ENCODE data around the gene IL17C. TPM values are rescaled to one million over a fixed set of nuclear protein-coding genes. Genes with fewer than 3 reads are reported as not detected.

IL17C gene
- total and polyA plus RNA-seq, 2 donors (not counting 3 experiments of a cell fraction or from before 2014, with no cell fraction given), result 0.17 TPM; not detected in 1

- TF ChIP-seq POLR2AphosphoS5 (IDR thresholded peaks at IDR 0.05; ENCODE audit: insufficient read depth, low read depth, low read length) (no peak), JUN (IDR thresholded peaks at IDR 0.05; ENCODE audit: borderline replicate concordance, insufficient read depth, insufficient read length, low read depth) (no peak), MYC (IDR thresholded peaks at IDR 0.05; ENCODE audit: low read depth, low read length) (no peak), FOS (IDR thresholded peaks at IDR 0.05; ENCODE audit: borderline replicate concordance, insufficient read depth, low read length) (no peak), POLR2A (IDR thresholded peaks at IDR 0.05; ENCODE audit: low read depth, low read length) (no peak)
- TF ChIP-seq, protein P1, sequence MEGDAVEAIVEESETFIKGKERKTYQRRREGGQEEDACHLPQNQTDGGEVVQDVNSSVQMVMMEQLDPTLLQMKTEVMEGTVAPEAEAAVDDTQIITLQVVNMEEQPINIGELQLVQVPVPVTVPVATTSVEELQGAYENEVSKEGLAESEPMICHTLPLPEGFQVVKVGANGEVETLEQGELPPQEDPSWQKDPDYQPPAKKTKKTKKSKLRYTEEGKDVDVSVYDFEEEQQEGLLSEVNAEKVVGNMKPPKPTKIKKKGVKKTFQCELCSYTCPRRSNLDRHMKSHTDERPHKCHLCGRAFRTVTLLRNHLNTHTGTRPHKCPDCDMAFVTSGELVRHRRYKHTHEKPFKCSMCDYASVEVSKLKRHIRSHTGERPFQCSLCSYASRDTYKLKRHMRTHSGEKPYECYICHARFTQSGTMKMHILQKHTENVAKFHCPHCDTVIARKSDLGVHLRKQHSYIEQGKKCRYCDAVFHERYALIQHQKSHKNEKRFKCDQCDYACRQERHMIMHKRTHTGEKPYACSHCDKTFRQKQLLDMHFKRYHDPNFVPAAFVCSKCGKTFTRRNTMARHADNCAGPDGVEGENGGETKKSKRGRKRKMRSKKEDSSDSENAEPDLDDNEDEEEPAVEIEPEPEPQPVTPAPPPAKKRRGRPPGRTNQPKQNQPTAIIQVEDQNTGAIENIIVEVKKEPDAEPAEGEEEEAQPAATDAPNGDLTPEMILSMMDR (IDR thresholded peaks at IDR 0.05; ENCODE audit: extremely low read depth in 1 of 2, insufficient read depth in 1 of 2, low read depth in 1 of 2, low read length in 2 of 2), result no peak
- Histone ChIP-seq H3K79me2 (ENCODE audit: control insufficient read depth, insufficient read depth, low read length) (no peaks in the 10 kb centered on the region), H3K4me2 (ENCODE audit: insufficient read depth, low read length) (peak overlapping the region; percentile 9), H3K9me1 (replicated peaks; ENCODE audit: control insufficient read depth, extremely low read depth, insufficient read depth, low read length) (no peaks in the 10 kb centered on the region), H3K4me1 (ENCODE audit: control insufficient read depth, extremely low read depth, insufficient read depth, low read length) (peaks cover 13% of the 10 kb centered on the region), H3K27me3 (ENCODE audit: control insufficient read depth in 2 of 2, insufficient read depth in 2 of 2, low read length in 2 of 2) (no peaks in the 10 kb centered on the region), H3K36me3 (ENCODE audit: control insufficient read depth in 2 of 2, extremely low read depth in 1 of 2, insufficient read depth in 2 of 2, low read length in 2 of 2) (peaks cover 0 to 6% of the 10 kb centered on the region in 2 experiments), H3K4me3 (replicated peaks in 1 of 3; ENCODE audit: insufficient read depth in 1 of 3, low read depth in 1 of 3, low read length in 3 of 3) (peak overlapping the region; percentile 38 to 68 (median 55)), H4K20me1 (replicated peaks; ENCODE audit: control insufficient read depth, extremely low read depth, insufficient read depth, low read length) (no peaks in the 10 kb centered on the region), H3K9ac (replicated peaks; ENCODE audit: extremely low read depth, insufficient read depth, low read length) (peak overlapping the region; percentile 24), H2AFZ (ENCODE audit: low read depth, low read length) (no peak overlapping the region), H3K9me3 (replicated peaks; ENCODE audit: control insufficient read depth, insufficient read depth, low read length) (no peaks in the 10 kb centered on the region), H3K27ac (ENCODE audit: insufficient read depth, low read depth, low read length) (no peak overlapping the region)
- BruUV-seq (replicated peaks), result no TSS peak
- POLR2A ChIA-PET, result no interaction called here
- intact Hi-C loops (cut with micrococcal nuclease), result no loop called here
- dilution Hi-C loops (cut with MboI; ENCODE audit: extremely low pct_ligation_motif_present, low sequenced_read_pairs), result no loop called here
- CTCF ChIA-PET, result no interaction called here
- FAIRE-seq (no peak), DNase-seq (ENCODE audit: low read depth, low spot score) (no peak)
These were observed 11.8 kb downstream of the IL17C start for GRCh38 chr16:88649924-88650748.

Measured in endothelial cell of umbilical vein (primary cell).